Erythroblast (primary cell): ENCODE measurements around the gene TBX21.

Experiments
- DNase-seq, 2 experiments: peaks; one replicate each; lab custom pipeline; 2025; lab: John Stamatoyannopoulos, UW
- GATA1 ChIP-seq: IDR thresholded peaks from 2 replicates; pipeline ENCODE4 v1.6.1; 2011; ENCODE audit warnings: low read depth, mild to moderate bottlenecking, control low read depth, low read length, moderate library complexity
- POLR2A ChIP-seq: IDR thresholded peaks from 2 replicates; pipeline ENCODE4 v1.6.1; 2011; ENCODE audit warnings: mild to moderate bottlenecking, low read length

The TBX21 gene

GRCh38 chr17:47694581-47695428 is 38.2 kb upstream of the TBX21 start:
- DNase-seq, result no peak
- TF ChIP-seq POLR2A (no peak), GATA1 (no peak)

GRCh38 chr17:47695429-47696376 is 37.3 kb upstream of the TBX21 start:
- DNase-seq, result no peak
- TF ChIP-seq POLR2A, result no peak
- TF ChIP-seq GATA1, result no peak

GRCh38 chr17:47696717-47697642 is 36.1 kb upstream of the TBX21 start:
- no peak for DNase-seq
- no peak for TF ChIP-seq GATA1
- no peak for TF ChIP-seq POLR2A

- no peak for DNase-seq
- no peak for TF ChIP-seq GATA1
- TF ChIP-seq POLR2A, result no peak
These were observed 34.9 kb upstream of the TBX21 start for GRCh38 chr17:47697906-47698711.

- DNase-seq, result peak; percentile 51 to 72
These were observed 34.1 kb upstream of the TBX21 start for GRCh38 chr17:47698749-47699535.

GRCh38 chr17:47699536-47699840 is 33.5 kb upstream of the TBX21 start:
- no peak for DNase-seq
- no peak for TF ChIP-seq POLR2A
- no peak for TF ChIP-seq GATA1

More at GRCh38 chr17:47698749-47699535, 34.1 kb upstream of the TBX21 start:
- no peak for TF ChIP-seq GATA1
- TF ChIP-seq POLR2A, result no peak

- no peak for DNase-seq
- TF ChIP-seq GATA1 (no peak), POLR2A (no peak)
These were observed 32.3 kb upstream of the TBX21 start for GRCh38 chr17:47700471-47701449.

- DNase-seq, result no peak
- no peak for TF ChIP-seq GATA1
- TF ChIP-seq POLR2A, result no peak
These were observed 31.4 kb upstream of the TBX21 start for GRCh38 chr17:47701608-47702007.

- no peak for TF ChIP-seq POLR2A
- TF ChIP-seq GATA1, result no peak
- DNase-seq, result no peak
These were observed 30.5 kb upstream of the TBX21 start for GRCh38 chr17:47702391-47702995.

GRCh38 chr17:47703191-47703591 is 29.8 kb upstream of the TBX21 start:
- no peak for DNase-seq
- TF ChIP-seq GATA1 (no peak), POLR2A (no peak)
